HS-27A (cell line): ENCODE measurements around the gene GNA12.

ENCODE experiments used
- DNase-seq: peaks from one replicate; pipeline ENCODE4 v3.0.0-alpha.2; 2012; ENCODE audit warnings: low read depth, missing footprints

The GNA12 gene

GRCh38 chr7:2775785-2776184 lies 68.3 kb downstream of the GNA12 start:
- no peak for DNase-seq

DNA sequence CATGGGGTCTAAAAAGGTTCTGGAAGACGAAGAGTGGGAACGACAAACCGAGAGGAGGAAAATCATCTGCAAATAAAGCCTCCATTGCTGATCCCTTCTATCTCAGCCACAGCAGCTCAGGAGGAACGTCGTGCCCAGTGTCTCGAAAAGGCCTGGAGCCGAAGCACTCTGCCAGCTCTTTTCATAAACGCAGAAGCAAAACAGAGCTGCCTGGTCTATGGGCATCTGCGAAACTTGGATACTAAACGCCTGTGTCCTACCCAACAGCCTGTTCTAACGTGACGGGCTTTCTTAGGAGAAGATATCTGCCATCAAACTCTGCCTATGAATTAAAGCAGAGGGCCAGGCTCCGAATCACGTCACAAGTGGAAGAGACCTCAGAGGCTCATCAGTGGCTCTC lies 68.7 kb downstream of the GNA12 start:
- DNase-seq: no peak

DNA sequence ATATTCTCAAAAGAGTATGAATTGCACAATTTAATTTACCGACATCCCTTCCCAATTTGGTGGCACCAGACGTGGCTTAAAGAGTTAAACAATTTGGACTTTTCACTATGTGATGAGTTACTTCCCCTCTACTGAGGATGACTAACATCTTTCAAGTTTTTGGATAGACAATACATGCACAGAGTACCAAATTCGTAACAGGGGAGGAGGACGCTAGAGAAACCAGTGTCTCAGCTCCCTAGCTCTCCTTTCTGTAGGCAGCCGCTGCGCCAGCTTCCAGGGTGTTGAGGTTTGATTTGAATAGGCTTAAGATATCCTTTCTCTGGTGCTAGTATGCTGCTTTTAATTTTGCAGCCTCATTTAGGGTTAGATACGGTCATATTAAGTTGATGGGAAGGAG lies 69.2 kb downstream of the GNA12 start:
- no peak for DNase-seq

DNA sequence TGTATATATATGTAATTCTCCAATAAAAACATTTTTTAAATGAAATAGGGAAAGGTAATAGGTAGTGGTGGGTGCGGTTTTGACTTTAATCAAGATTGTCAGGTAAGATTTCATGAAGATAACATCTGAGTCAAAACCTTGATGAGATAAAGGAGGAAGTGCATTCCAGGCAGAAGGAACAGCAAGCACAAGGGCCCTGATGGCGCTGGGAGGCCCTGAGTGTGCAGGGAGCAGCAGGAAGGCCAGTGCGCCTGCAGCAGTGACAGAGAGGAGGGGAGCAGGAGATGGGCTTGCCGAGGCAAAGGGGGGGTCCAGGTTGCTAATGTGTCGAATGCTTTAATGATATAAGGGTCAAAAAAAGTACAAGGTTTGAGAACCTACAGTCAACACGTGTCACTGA lies 69.8 kb downstream of the GNA12 start:
- no peak for DNase-seq

GRCh38 chr7:2773608-2774007 lies 70.5 kb downstream of the GNA12 start:
- no peak for DNase-seq

- DNase-seq: no peak
Observed at GRCh38 chr7:2771274-2771731, 72.8 kb downstream of the GNA12 start.

- no peak for DNase-seq
Observed at GRCh38 chr7:2764621-2765020, 79.5 kb downstream of the GNA12 start.

GRCh38 chr7:2763597-2763996 lies 80.5 kb downstream of the GNA12 start:
- DNase-seq: no peak

DNA sequence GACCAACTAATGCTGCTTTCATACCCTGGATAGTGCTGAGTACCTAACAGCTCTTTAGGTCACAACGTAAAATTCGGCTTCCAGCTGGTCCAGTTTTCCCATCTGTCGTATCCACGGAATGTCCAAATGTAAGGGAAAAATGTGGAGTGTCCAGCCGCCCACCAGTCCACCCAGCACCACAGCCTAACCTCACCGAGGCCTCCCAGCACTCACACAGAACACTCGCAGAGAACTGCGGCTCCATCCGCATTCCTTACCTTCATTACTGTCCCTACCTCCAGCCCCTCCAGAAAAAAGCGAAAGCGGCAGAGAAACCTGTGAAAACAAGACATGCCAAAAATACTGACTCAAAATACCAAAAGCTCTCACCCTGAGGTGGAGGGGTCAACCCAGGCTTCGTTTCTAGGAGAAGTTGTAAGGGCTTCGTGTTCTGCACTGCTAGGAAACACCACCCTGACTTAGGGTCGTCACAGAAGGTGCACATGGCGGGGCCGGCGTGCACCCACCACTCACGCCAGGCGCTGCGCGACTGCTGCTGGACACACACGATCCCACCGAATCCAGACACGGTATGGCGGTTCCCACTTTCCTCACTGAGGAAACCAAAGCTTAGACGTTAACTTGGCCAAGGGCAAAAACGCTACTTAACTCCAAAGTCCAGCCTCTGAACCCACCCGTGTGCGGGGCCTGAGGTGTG lies 82.2 kb downstream of the GNA12 start:
- DNase-seq: no peak

- no peak for DNase-seq
Observed at GRCh38 chr7:2761131-2761624, 82.9 kb downstream of the GNA12 start.

DNA sequence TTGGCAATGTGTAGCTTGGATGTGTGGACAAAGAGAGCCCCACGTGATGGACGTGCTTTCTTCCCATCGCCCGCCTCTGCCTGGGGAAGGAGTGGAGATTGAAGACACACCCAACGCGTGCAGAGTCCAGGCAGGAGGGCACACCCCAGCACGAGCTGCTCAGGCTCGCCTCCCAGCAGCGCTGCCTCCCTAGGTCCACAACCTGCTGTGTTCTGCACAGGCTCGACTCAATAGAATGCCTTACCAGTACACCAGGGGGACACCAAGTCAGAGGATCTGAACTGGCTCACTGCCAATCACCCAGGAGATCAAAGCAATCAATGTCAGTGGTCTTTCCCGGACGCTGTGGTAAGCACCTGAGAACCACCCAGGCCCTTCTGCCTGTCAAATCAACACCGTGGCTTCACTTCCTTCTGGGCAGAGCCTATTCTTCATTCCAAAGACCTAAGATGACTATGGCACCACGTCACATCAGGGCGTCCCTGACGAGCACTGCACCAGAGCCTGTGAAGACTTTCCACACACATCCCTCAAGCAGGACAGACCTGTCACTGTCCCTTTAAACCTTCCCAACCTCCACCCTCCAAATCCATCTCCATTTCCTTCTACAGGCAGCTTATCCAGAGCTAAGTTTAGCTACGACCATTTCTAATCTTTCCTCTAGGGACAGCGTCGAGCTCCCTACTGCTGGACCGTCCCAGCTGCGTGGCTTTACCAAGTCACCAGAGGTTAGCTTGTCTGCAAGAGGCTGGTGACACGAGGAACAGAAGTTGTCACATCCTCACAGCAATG lies 83.8 kb downstream of the GNA12 start:
- DNase-seq: no peak

DNA sequence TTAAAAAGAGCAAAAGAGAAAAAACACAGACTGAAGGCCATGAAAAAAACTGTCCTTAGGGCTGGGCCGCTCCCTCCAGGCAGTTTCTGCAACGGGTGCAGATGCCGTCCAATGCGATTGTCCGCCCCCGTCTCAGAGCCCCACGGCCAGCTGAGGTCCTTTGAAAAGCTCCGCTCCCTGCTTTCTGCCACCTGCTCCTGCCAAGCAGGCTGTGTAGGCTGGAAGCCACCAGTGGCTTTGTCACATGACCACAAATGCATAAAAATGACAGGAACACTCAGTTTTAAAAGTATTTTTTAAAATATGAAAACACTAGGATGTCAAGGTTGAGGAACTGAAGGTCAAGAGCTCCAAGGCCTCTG lies 84.4 kb downstream of the GNA12 start:
- DNase-seq: no peak

GRCh38 chr7:2758673-2759616 lies 85.2 kb downstream of the GNA12 start:
- DNase-seq: no peak

- peak; percentile 89 for DNase-seq
Observed at GRCh38 chr7:2757904-2758672, 86.0 kb downstream of the GNA12 start.

- no peak for DNase-seq
Observed at GRCh38 chr7:2757361-2757903, 86.7 kb downstream of the GNA12 start.

- DNase-seq: no peak
Observed at GRCh38 chr7:2755531-2755930, 88.6 kb downstream of the GNA12 start.

GRCh38 chr7:2754912-2755311 lies 89.2 kb downstream of the GNA12 start:
- no peak for DNase-seq

DNA sequence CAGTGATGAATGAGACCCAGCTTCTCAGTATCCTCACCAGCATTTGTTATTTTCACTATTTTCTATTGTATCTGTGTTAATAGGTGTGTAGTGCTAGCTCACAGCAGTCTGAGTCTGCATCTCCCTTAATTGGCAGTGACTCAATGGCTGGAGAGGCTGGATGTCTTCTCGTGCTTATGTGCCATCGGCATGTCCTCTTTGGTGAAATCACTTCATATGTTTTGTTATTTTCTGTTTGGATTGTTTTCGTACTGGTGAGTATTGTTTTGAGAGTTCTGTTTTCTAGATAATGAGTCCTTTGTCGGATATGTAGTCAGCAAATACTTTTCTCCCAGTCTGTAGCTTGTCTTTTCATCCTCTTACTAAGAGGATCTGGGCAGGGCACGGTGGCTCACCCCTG lies 90.0 kb downstream of the GNA12 start:
- DNase-seq: no peak

DNA sequence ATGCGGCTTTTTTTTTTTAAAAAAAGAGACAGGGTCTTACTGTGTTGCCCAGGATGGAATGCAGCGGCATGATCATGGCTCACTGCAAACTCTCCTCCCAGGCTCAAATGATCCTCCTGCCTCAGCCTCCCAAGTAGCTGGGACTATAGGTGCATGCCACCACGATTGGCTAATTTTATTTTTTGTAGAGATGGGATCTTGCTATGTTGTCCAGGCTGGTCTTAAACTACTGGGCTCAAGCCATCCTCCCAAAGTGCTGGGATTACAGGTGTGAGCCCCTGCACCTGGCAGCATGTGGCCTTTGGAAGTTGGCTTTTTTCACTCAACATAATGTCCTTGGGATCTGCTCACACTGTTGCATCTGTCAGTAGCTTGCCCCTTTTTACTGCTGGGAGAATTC lies 91.0 kb downstream of the GNA12 start:
- DNase-seq: no peak

DNA sequence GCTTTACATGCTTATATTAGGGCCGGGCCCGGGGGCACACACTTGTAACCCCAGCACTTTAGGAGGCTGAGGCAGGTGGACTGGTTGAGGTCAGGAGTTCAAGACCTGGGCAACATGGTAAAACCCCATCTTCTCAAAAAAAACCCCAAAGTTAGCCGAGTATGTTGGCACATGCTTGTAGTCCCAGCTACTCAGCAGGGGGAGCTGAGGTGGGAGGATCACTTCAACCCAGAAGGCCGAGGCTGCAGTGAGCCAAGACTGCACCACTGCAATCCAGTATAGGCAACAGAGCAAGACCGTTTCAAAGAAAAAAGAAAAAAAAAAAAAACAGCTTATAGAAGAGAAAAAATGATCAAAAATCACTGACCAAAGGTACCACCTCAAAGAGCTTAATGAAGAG lies 93.0 kb downstream of the GNA12 start:
- DNase-seq: no peak

GRCh38 chr7:2750004-2750407 lies 94.1 kb downstream of the GNA12 start:
- DNase-seq: no peak
